Measurements from ENCODE around the gene SMCO2. TPM values are rescaled to one million over a fixed set of nuclear protein-coding genes. Genes with fewer than 3 reads are reported as not detected.

SMCO2 gene
- total and polyA plus RNA-seq, 9 donors: not detected

- TF ChIP-seq EP300 (IDR thresholded peaks at IDR 0.05): no peak
- no peak for TF ChIP-seq POLR2A (IDR thresholded peaks at IDR 0.05)
- no peak for TF ChIP-seq CTCF (IDR thresholded peaks at IDR 0.05)
- intact Hi-C loops (cut with DNase I): loop anchor here in 1 of 4 donors (10.0 kb wide), 1 partner anchor 228 kb away; no protein-coding TSS in a partner anchor
- Histone ChIP-seq H3K9me3 (no peaks in the 10 kb centered on the region), H3K27me3 (no peaks in the 10 kb centered on the region), H3K27ac (no peak overlapping the region), H3K4me3 (no peak overlapping the region), H3K36me3 (no peaks in the 10 kb centered on the region), H3K4me1 (ENCODE audit: insufficient read depth) (peaks cover 2% of the 10 kb centered on the region)
- DNase-seq: no peak
- 94 to 98% (median 97%) methylated on average over 6 of the region's 6 CpGs for WGBS, 3 donors
Observed at GRCh38 chr12:27426743-27427487, 19.6 kb upstream of the SMCO2 start.

GRCh38 chr12:27427824-27428223, 18.7 kb upstream of the SMCO2 start:
- Histone ChIP-seq H3K4me1 (ENCODE audit: insufficient read depth) (peaks cover 2% of the 10 kb centered on the region), H3K36me3 (no peaks in the 10 kb centered on the region), H3K9me3 (no peaks in the 10 kb centered on the region), H3K27me3 (no peaks in the 10 kb centered on the region), H3K4me3 (no peak overlapping the region), H3K27ac (no peak overlapping the region)
- TF ChIP-seq CTCF (IDR thresholded peaks at IDR 0.05): no peak
- DNase-seq: no peak
- intact Hi-C loops (cut with DNase I): loop anchor here in 1 of 4 donors (10.0 kb wide), 1 partner anchor 227 kb away; no protein-coding TSS in a partner anchor
- 65 to 96% (median 91%) methylated on average over 3 of the region's 3 CpGs for WGBS, 3 donors

- peaks cover 3% of the 10 kb centered on the region for H3K4me1 ChIP-seq (ENCODE audit: insufficient read depth)
- intact Hi-C loops (cut with DNase I): loop anchor here in 1 of 4 donors (10.0 kb wide), 1 partner anchor 226 kb away; no protein-coding TSS in a partner anchor
- no peak for TF ChIP-seq EP300 (IDR thresholded peaks at IDR 0.05)
- no peak for TF ChIP-seq POLR2A (IDR thresholded peaks at IDR 0.05)
- TF ChIP-seq CTCF (IDR thresholded peaks at IDR 0.05): no peak
Observed at GRCh38 chr12:27428466-27428865, 18.1 kb upstream of the SMCO2 start.

GRCh38 chr12:27429606-27430005, 16.9 kb upstream of the SMCO2 start:
- no peaks in the 10 kb centered on the region for H3K9me3 ChIP-seq
- WGBS, 3 donors: 93 to 95% (median 94%) methylated on average over 2 of the region's 2 CpGs
- DNase-seq: no peak
- H3K4me1 ChIP-seq (ENCODE audit: insufficient read depth): peaks cover 3% of the 10 kb centered on the region
- H3K36me3 ChIP-seq: no peaks in the 10 kb centered on the region
- H3K4me3 ChIP-seq: no peak overlapping the region
- no peaks in the 10 kb centered on the region for H3K27me3 ChIP-seq
- intact Hi-C loops (cut with DNase I): loop anchor here (10.0 kb wide), 4 partner anchors 95 to 225 kb away; partner anchors contain the start of gene PPFIBP1 (in 3 of the 4)
- no peak overlapping the region for H3K27ac ChIP-seq
- TF ChIP-seq EP300 (IDR thresholded peaks at IDR 0.05) (no peak), POLR2A (IDR thresholded peaks at IDR 0.05) (no peak), CTCF (IDR thresholded peaks at IDR 0.05) (no peak)

More at GRCh38 chr12:27428466-27428865, 18.1 kb upstream of the SMCO2 start:
- H3K27me3 ChIP-seq: no peaks in the 10 kb centered on the region
- DNase-seq: no peak
- H3K9me3 ChIP-seq: no peaks in the 10 kb centered on the region
- no peak overlapping the region for H3K27ac ChIP-seq
- no peaks in the 10 kb centered on the region for H3K36me3 ChIP-seq
- H3K4me3 ChIP-seq: no peak overlapping the region
